Heart left ventricle (tissue), 13 donors: ENCODE data around the gene ELAVL2.

Experiments
- CTCF ChIP-seq, 12 donors: fragments of 200-600 bp; sonication (generic) in 4 of 12; IDR thresholded peaks; one replicate each; pipeline versions ENCODE4 v1.5.0 to v1.8.0; 2018 to 2022; ENCODE audit warnings: antibody characterized with exemption in 12 of 12, mild to moderate bottlenecking in 5 of 12
- POLR2A ChIP-seq, 2 donors: fragments of 450-650 bp; IDR thresholded peaks; one replicate each; pipeline ENCODE4 v1.6.1; 2017; ENCODE audit warnings: antibody characterized with exemption in 2 of 2, mild to moderate bottlenecking in 2 of 2, moderate library complexity in 2 of 2
- donor health status: ischemic (EF 13 %, LVEDD 7.1; RV severe dilation, severe dysfunction).
- donor health status: DM: no; HTN: yes; CAD: no.
- donor health status: DM: no; HTN: no; CAD: no.
- donor health status: ischemic (EF 25% LVEDD 6.9; RV normal size, moderate dysfunction).
- donor health status: ischemic (EF 25% LVEDD 5.7; RV mildly dilated, moderate dysfunction).
- donor health status: ischemic (EF 35%, LVEDD 5.7; RV mildly dilated, moderate dysfunction).
- donor health status: nonischemic (EF 11% LVEDD 7.7; RV severe dilation, severe dysfunction).
- donor health status: DM: yes; HTN: yes; CAD: no.
- donor health status: PGD.
- donor health status: ischemic (EF 29% LVEDD 5.4; RV normal size, mild dysfunction).
- donor health status: nonischemic (EF 23%, LVEDD 6.1; RV moderate dilation, normal function).

DNA sequence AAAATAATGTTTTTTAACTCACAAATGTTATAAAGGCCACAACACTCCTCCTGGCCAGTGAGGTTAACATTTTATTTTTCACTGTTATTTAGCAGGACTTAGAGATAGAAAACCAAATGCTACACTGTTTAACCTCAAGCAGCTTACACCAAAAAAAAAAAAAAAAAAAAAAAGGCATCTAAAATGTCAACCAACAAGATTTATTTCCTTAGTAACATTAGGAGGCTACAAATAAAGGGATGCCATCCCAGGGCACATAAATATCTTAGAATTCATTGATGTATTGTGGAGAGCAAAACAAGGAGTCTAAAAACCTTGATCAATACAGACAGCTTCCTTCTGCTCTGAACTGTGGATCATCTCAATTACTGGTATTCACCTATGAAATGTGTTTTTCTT is 53.7 kb downstream of the ELAVL2 start:
- TF ChIP-seq CTCF (IDR thresholded peaks at IDR 0.05) (no peak), POLR2A (IDR thresholded peaks at IDR 0.05) (no peak)
